HepG2 (cell line): ENCODE results near the gene SYNE3. TPM values are rescaled to one million over a fixed set of nuclear protein-coding genes. Genes with fewer than 3 reads are reported as not detected.
A peak's percentile ranks its signal among the peaks of the same experiment; 100 is the strongest.

Source experiments
- ARID4A ChIP-seq: sonication (generic); formaldehyde crosslinking; IDR thresholded peaks from 2 replicates; pipeline ENCODE4 v1.5.0; 2020; ENCODE audit warnings: mild to moderate bottlenecking, missing genetic modification reagents, borderline replicate concordance
- EP300 ChIP-seq, 3 experiments: sonication (generic) in 1 of 3; formaldehyde crosslinking in 1 of 3; IDR thresholded peaks; 2 replicates each; pipeline versions ENCODE4 v1.5.1 to v1.6.1; 2011 to 2020; ENCODE audit warnings: low read depth in 2 of 3, low read length in 2 of 3, borderline replicate concordance in 1 of 3, improper control_type of control experiment in 1 of 3, mild to moderate bottlenecking in 1 of 3, missing genetic modification reagents in 1 of 3, moderate library complexity in 1 of 3
- ESRRA ChIP-seq: sonication (generic); formaldehyde crosslinking; IDR thresholded peaks from 2 replicates; pipeline ENCODE4 v1.5.1; 2020; ENCODE audit warnings: mild to moderate bottlenecking, low read depth, missing genetic modification reagents
- HINFP ChIP-seq: sonication (generic); formaldehyde crosslinking; IDR thresholded peaks from 2 replicates; pipeline ENCODE4 v1.4.0; 2020; ENCODE audit warnings: low read depth, mild to moderate bottlenecking, missing genetic modification reagents
- NR2F6 ChIP-seq, 2 experiments: IDR thresholded peaks; 2 replicates each; pipeline ENCODE4 v1.6.1; 2016; ENCODE audit warnings: antibody characterized with exemption in 1 of 2, mild to moderate bottlenecking in 1 of 2
- SUZ12 ChIP-seq: fragments of 150-350 bp; IDR thresholded peaks from 2 replicates; pipeline ENCODE4 v1.6.1; 2014; ENCODE audit warnings: low read depth, low read length
- THRA ChIP-seq: sonication (generic); formaldehyde crosslinking; IDR thresholded peaks from 2 replicates; pipeline ENCODE4 v1.4.0; 2020; ENCODE audit warnings: missing genetic modification reagents, borderline replicate concordance
- ZNF619 ChIP-seq: sonication (generic); formaldehyde crosslinking; IDR thresholded peaks from 2 replicates; pipeline ENCODE4 v1.4.0; 2020; ENCODE audit warnings: mild to moderate bottlenecking, missing genetic modification reagents
- polyA plus RNA-seq, 8 experiments: library from polyadenylated mRNA; depleted of rRNA in 3 of 8; stranded (reverse) in 7 of 8; unstranded in 1 of 8; fragments of >200 nt; fragmentation: Illumina TruSeq in 4 of 8; extraction: Trizol in 4 of 8; gene quantifications; 2 replicates each; pipeline versions ENCODE4 v1.2.1 to v1.2.3, GENCODE V29; 2011 to 2016; ENCODE audit warnings: low read depth in 4 of 8, missing spikeins in 1 of 8, mixed read lengths in 1 of 8; ENCODE audit not compliant: insufficient read depth in 1 of 8
- total RNA-seq, 5 experiments: library from RNA; depleted of rRNA; stranded (reverse); fragments of >200 nt; fragmentation: Illumina TruSeq; extraction: Trizol; gene quantifications; 2 replicates each; pipeline ENCODE4 v1.2.3, GENCODE V29; 2016; ENCODE audit warnings: low read depth in 1 of 5
- TF ChIP-seq, protein P1 (sequence below): sonication (generic); formaldehyde crosslinking; IDR thresholded peaks from 2 replicates; pipeline ENCODE4 v1.5.1; 2020; ENCODE audit warnings: missing genetic modification reagents, mild to moderate bottlenecking, borderline replicate concordance
- TF ChIP-seq, protein P2 (sequence below): sonication (generic); formaldehyde crosslinking; IDR thresholded peaks from 2 replicates; pipeline ENCODE4 v1.4.0; 2020; ENCODE audit warnings: missing genetic modification reagents, mild to moderate bottlenecking, borderline replicate concordance
- TF ChIP-seq, protein P3 (sequence below): sonication (generic); formaldehyde crosslinking; IDR thresholded peaks from 2 replicates; pipeline ENCODE4 v1.4.0; 2020; ENCODE audit warnings: mild to moderate bottlenecking, missing genetic modification reagents

Gene SYNE3
- total and polyA plus RNA-seq, 2 of the 13 experiments (the other 11 are each of a cell fraction or from before 2014, with no cell fraction given): 7.8 to 8.0 TPM

DNA sequence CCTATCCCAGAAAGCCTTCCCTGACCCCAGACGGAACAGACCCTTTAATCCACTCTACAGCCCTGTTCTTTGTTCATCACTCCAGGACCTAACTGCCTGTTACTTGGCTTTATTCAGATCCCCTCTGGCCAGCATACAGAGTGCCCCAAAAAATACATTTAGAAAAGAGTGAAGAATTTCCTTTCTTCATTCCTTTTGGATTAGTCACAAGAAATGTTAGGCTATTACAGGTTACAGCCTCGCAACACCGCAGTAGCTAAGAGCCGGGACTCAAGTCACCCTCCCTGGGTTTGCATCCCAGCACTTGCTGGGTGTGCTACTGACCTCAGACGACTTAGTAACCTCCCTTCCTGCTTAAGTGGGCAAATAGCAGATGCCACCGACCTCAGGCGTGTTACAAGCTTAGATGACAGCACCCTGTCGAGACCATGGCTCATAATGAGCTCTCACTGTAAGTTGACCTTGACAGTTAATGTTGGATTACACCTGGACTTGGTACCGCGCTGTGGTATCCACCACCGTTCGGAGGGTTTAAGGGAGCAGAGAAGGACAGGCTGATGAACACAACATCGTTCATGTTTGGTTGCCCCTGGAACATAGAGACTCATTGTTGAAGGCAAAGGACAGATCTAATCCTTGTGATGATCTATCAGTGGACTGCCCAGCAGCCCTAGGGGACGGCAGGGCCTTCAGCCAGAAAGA, 31.3 kb upstream of the SYNE3 start (continued):
- TF ChIP-seq THRA (CRISPR knock-in tag) (peak; percentile 95; the same call in 1 of the 2 replicates), NR2F6 (IDR thresholded peaks at IDR 0.05) (peak; percentile 32), NR2F6 (CRISPR knock-in tag; IDR thresholded peaks at IDR 0.05) (peak; percentile 83), ZNF619 (peak; percentile 72; the same call in 1 of the 2 replicates), EP300 (IDR thresholded peaks at IDR 0.05; ENCODE audit: low read depth in 2 of 2, low read length in 2 of 2) (peak in 1 of 2 experiments; percentile 64; a peak in 3 of 4 replicates), EP300 (CRISPR knock-in tag; IDR thresholded peaks at IDR 0.05; ENCODE audit: borderline replicate concordance) (no peak; the same call in 1 of the 2 replicates), SUZ12 (no peak), ARID4A (peak; percentile 65; the same call in 1 of the 2 replicates), HINFP (CRISPR knock-in tag) (no peak), ESRRA (CRISPR knock-in tag) (peak; percentile 86)
- TF ChIP-seq, protein P1, sequence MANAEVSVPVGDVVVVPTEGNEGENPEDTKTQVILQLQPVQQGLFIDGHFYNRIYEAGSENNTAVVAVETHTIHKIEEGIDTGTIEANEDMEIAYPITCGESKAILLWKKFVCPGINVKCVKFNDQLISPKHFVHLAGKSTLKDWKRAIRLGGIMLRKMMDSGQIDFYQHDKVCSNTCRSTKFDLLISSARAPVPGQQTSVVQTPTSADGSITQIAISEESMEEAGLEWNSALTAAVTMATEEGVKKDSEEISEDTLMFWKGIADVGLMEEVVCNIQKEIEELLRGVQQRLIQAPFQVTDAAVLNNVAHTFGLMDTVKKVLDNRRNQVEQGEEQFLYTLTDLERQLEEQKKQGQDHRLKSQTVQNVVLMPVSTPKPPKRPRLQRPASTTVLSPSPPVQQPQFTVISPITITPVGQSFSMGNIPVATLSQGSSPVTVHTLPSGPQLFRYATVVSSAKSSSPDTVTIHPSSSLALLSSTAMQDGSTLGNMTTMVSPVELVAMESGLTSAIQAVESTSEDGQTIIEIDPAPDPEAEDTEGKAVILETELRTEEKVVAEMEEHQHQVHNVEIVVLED (CRISPR knock-in tag): peak; percentile 29; the same call in 1 of the 2 replicates
- TF ChIP-seq, protein P2, sequence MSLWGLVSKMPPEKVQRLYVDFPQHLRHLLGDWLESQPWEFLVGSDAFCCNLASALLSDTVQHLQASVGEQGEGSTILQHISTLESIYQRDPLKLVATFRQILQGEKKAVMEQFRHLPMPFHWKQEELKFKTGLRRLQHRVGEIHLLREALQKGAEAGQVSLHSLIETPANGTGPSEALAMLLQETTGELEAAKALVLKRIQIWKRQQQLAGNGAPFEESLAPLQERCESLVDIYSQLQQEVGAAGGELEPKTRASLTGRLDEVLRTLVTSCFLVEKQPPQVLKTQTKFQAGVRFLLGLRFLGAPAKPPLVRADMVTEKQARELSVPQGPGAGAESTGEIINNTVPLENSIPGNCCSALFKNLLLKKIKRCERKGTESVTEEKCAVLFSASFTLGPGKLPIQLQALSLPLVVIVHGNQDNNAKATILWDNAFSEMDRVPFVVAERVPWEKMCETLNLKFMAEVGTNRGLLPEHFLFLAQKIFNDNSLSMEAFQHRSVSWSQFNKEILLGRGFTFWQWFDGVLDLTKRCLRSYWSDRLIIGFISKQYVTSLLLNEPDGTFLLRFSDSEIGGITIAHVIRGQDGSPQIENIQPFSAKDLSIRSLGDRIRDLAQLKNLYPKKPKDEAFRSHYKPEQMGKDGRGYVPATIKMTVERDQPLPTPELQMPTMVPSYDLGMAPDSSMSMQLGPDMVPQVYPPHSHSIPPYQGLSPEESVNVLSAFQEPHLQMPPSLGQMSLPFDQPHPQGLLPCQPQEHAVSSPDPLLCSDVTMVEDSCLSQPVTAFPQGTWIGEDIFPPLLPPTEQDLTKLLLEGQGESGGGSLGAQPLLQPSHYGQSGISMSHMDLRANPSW (CRISPR knock-in tag): peak; percentile 67; the same call in 1 of the 2 replicates
- TF ChIP-seq, protein P3, sequence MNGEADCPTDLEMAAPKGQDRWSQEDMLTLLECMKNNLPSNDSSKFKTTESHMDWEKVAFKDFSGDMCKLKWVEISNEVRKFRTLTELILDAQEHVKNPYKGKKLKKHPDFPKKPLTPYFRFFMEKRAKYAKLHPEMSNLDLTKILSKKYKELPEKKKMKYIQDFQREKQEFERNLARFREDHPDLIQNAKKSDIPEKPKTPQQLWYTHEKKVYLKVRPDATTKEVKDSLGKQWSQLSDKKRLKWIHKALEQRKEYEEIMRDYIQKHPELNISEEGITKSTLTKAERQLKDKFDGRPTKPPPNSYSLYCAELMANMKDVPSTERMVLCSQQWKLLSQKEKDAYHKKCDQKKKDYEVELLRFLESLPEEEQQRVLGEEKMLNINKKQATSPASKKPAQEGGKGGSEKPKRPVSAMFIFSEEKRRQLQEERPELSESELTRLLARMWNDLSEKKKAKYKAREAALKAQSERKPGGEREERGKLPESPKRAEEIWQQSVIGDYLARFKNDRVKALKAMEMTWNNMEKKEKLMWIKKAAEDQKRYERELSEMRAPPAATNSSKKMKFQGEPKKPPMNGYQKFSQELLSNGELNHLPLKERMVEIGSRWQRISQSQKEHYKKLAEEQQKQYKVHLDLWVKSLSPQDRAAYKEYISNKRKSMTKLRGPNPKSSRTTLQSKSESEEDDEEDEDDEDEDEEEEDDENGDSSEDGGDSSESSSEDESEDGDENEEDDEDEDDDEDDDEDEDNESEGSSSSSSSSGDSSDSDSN (CRISPR knock-in tag): peak; percentile 54; the same call in 1 of the 2 replicates
